GM12878 (cell line): Measurements from ENCODE around the gene BCORL1. TPM values are rescaled to one million over a fixed set of nuclear protein-coding genes. Genes with fewer than 3 reads are reported as not detected.

Experiments used
- ATAC-seq: fragments of 200-7000 bp; cut with Tn5 transposase; 3 replicates; pipeline ENCODE4 v1.9.1; 2020; ENCODE audit warnings: mild to moderate bottlenecking, moderate library complexity
- BruUV-seq: library from RNA; stranded (reverse); fragments of 400-500 nt; replicated peaks from 2 replicates; lab custom pipeline; 2021; lab: Mats Ljungman, UMichigan
- CTCF ChIA-PET: fragments of 300-600 bp; sonication (Branson Sonifier 250); formaldehyde crosslinking; extraction: SDS; loops from one replicate; lab custom pipeline; 2021; ENCODE audit warnings: inconsistent platforms; lab: Yijun Ruan, JAX
- POLR2A ChIA-PET: fragments of 350-600 bp; formaldehyde crosslinking; extraction: SDS; loops from one replicate; lab custom pipeline; 2021; ENCODE audit warnings: inconsistent platforms; lab: Charles Lee
- RAD21 ChIA-PET: fragments of 300-600 bp; sonication (Branson Sonifier 250); formaldehyde crosslinking; loops from one replicate; lab custom pipeline; 2023; ENCODE audit warnings: antibody characterized with exemption; ENCODE audit not compliant: unreplicated experiment; lab: Charles Lee
- SMC1A ChIA-PET: fragments of 300-600 bp; sonication (Branson Sonifier 250); formaldehyde crosslinking; loops from one replicate; lab custom pipeline; 2023; ENCODE audit not compliant: unreplicated experiment, uncharacterized antibody; lab: Charles Lee
- DNase-seq: peaks from one replicate; pipeline ENCODE4 v3.0.0-alpha.2; 2011; ENCODE audit warnings: low read depth, low spot score
- FAIRE-seq: peaks from 3 replicates; lab custom pipeline; 2011; peaks lifted over from hg19 to GRCh38; lab: Jason Lieb, UNC
- H2AFZ ChIP-seq: 2 replicates; pipeline ENCODE4 v1.6.0; 2011; ENCODE audit warnings: low read depth, low read length, control low read depth; ENCODE audit not compliant: control insufficient read depth
- H3K27ac ChIP-seq: 2 replicates; pipeline ENCODE4 v1.5.1; 2011; ENCODE audit warnings: control low read depth; ENCODE audit not compliant: control insufficient read depth, insufficient read depth
- H3K27me3 ChIP-seq, 2 experiments: replicated peaks in 1 of 2; 2 replicates each; pipeline versions ENCODE4 v1.6.0 to v1.6.1; 2011; ENCODE audit warnings: low read length in 1 of 2; ENCODE audit not compliant: control insufficient read depth in 2 of 2, insufficient read depth in 2 of 2
- H3K36me3 ChIP-seq, 2 experiments: 2 replicates each; pipeline ENCODE4 v1.5.1; 2011; ENCODE audit warnings: low read length in 1 of 2; ENCODE audit not compliant: control insufficient read depth in 2 of 2, insufficient read depth in 2 of 2
- H3K4me1 ChIP-seq: 2 replicates; pipeline ENCODE4 v1.6.1; 2011; ENCODE audit warnings: mild to moderate bottlenecking, low read length, moderate library complexity, mixed read lengths; ENCODE audit not compliant: control insufficient read depth, insufficient read depth
- H3K4me2 ChIP-seq: 2 replicates; pipeline ENCODE4 v1.6.0; 2011; ENCODE audit warnings: control low read depth; ENCODE audit not compliant: control insufficient read depth, insufficient read depth
- H3K4me3 ChIP-seq: fragments of 200-600 bp; sonication (generic); 2 replicates; pipeline ENCODE4 v1.5.1; 2016
- H3K79me2 ChIP-seq: 2 replicates; pipeline ENCODE4 v1.6.0; 2011; ENCODE audit warnings: low read length; ENCODE audit not compliant: control insufficient read depth, insufficient read depth
- H3K9ac ChIP-seq: 2 replicates; pipeline ENCODE4 v1.8.0; 2011; ENCODE audit warnings: low read length, control low read depth, mixed read lengths; ENCODE audit not compliant: control insufficient read depth, insufficient read depth
- H3K9me3 ChIP-seq: replicated peaks from 3 replicates; pipeline ENCODE4 v1.5.1; 2011; ENCODE audit warnings: mild to moderate bottlenecking, low read length; ENCODE audit not compliant: control insufficient read depth, insufficient read depth
- H4K20me1 ChIP-seq: 2 replicates; pipeline ENCODE4 v1.6.0; 2011; ENCODE audit not compliant: control insufficient read depth, insufficient read depth
- BMI1 ChIP-seq: fragments of 450-650 bp; IDR thresholded peaks from 2 replicates; pipeline ENCODE4 v1.6.1; 2016; ENCODE audit warnings: mild to moderate bottlenecking, moderate library complexity, borderline replicate concordance
- CHD1 ChIP-seq: IDR thresholded peaks from 2 replicates; pipeline ENCODE4 v1.6.1; 2012; ENCODE audit warnings: low read depth, low read length, improper control_type of control experiment
- E2F8 ChIP-seq: fragments of 450-650 bp; IDR thresholded peaks from 2 replicates; pipeline ENCODE4 v1.6.1; 2018; ENCODE audit warnings: mild to moderate bottlenecking, low read depth, moderate library complexity; ENCODE audit not compliant: partially characterized antibody
- EGR1 ChIP-seq, 2 experiments: IDR thresholded peaks; 1 replicate in 1 of 2; 2 replicates in 1 of 2; pipeline ENCODE4 v1.6.1; 2011 to 2012; ENCODE audit warnings: low read depth in 2 of 2, low read length in 2 of 2, borderline replicate concordance in 1 of 2, mild to moderate bottlenecking in 1 of 2, moderate library complexity in 1 of 2
- GATAD2B ChIP-seq: fragments of 450-650 bp; conservative IDR thresholded peaks from 2 replicates; pipeline ENCODE4 v1.6.1; 2017; ENCODE audit warnings: low read depth, mild to moderate bottlenecking, moderate library complexity
- KLF5 ChIP-seq: fragments of 450-650 bp; IDR thresholded peaks from 2 replicates; pipeline ENCODE4 v1.6.1; 2014; ENCODE audit warnings: mild to moderate bottlenecking; ENCODE audit not compliant: partially characterized antibody
- MTA3 ChIP-seq: IDR thresholded peaks from 2 replicates; pipeline ENCODE4 v1.6.1; 2012; ENCODE audit warnings: low read length, inconsistent platforms, borderline replicate concordance
- NFIC ChIP-seq: IDR thresholded peaks from 2 replicates; pipeline ENCODE4 v1.6.1; 2012; ENCODE audit warnings: low read depth, mild to moderate bottlenecking, inconsistent platforms, low read length, moderate library complexity
- NFXL1 ChIP-seq: fragments of 450-650 bp; IDR thresholded peaks from 2 replicates; pipeline ENCODE4 v1.6.1; 2017; ENCODE audit warnings: antibody characterized with exemption, mild to moderate bottlenecking, borderline replicate concordance
- PKNOX1 ChIP-seq: fragments of 450-650 bp; IDR thresholded peaks from 2 replicates; pipeline ENCODE4 v1.6.1; 2016; ENCODE audit warnings: mild to moderate bottlenecking
- POLR2AphosphoS5 ChIP-seq: IDR thresholded peaks from 2 replicates; pipeline ENCODE4 v1.6.1; 2011; ENCODE audit warnings: mild to moderate bottlenecking, low read length, inconsistent platforms
- SMC3 ChIP-seq: IDR thresholded peaks from 2 replicates; pipeline ENCODE4 v1.6.1; 2011; ENCODE audit warnings: low read length, improper control_type of control experiment, borderline replicate concordance
- TAF1 ChIP-seq: IDR thresholded peaks from 2 replicates; pipeline ENCODE4 v1.6.1; 2011; ENCODE audit warnings: mild to moderate bottlenecking, low read depth, low read length, borderline replicate concordance
- WRNIP1 ChIP-seq: IDR thresholded peaks from 2 replicates; pipeline ENCODE4 v1.6.1; 2011; ENCODE audit warnings: low read depth, low read length, improper control_type of control experiment, borderline replicate concordance
- YY1 ChIP-seq: IDR thresholded peaks from 2 replicates; pipeline ENCODE4 v1.6.1; 2011; ENCODE audit warnings: low read depth, mild to moderate bottlenecking, low read length
- ZNF384 ChIP-seq: IDR thresholded peaks from 2 replicates; pipeline ENCODE4 v1.6.1; 2012; ENCODE audit warnings: low read depth, mild to moderate bottlenecking, low read length, improper control_type of control experiment, borderline replicate concordance
- ZSCAN29 ChIP-seq: fragments of 450-650 bp; IDR thresholded peaks from 2 replicates; pipeline ENCODE4 v1.6.1; 2017; ENCODE audit warnings: mild to moderate bottlenecking, moderate library complexity
- WGBS: methylation state at CpG from one replicate; pipeline ENCODE4 v1.1.6; 2016; ENCODE audit warnings: low lambda C conversion rate; ENCODE audit not compliant: insufficient replicate concordance, insufficient coverage; ENCODE audit errors: missing lambda C conversion rate; 5-methylcytosine and 5-hydroxymethylcytosine counted together
- in situ Hi-C: fragments of 300-500 bp; cut with MboI; formaldehyde crosslinking; loops from 9 replicates; pipeline ENCODE4 v1.14.3; 2018; ENCODE audit warnings: mixed read lengths
- intact Hi-C: fragments of 100-400 bp; cut with micrococcal nuclease; formaldehyde crosslinking; loops from one replicate; pipeline ENCODE4 v1.14.2; 2022; ENCODE audit not compliant: unreplicated experiment
- polyA plus RNA-seq, 11 experiments: library from polyadenylated mRNA; depleted of rRNA in 4 of 11; unstranded in 6 of 11; stranded (reverse) in 5 of 11; fragments of >200 nt; fragmentation: Nextera tagmentation in 4 of 11; fragmentation: Illumina TruSeq in 1 of 11; extraction: Ambion mirVana in 4 of 11; extraction: Trizol in 1 of 11; gene quantifications; 1 replicate in 1 of 11; 2 replicates in 10 of 11; pipeline versions ENCODE4 v1.2.1 to v1.2.3, GENCODE V29; 2011 to 2016; ENCODE audit warnings: inconsistent platforms in 2 of 11, missing spikeins in 2 of 11, low read depth in 1 of 11
- total RNA-seq, 4 experiments: library from RNA; depleted of rRNA in 3 of 4; stranded (reverse); fragments of >200 nt in 3 of 4; fragmentation: Illumina TruSeq in 1 of 4; extraction: Trizol in 1 of 4; gene quantifications; 2 replicates each; pipeline versions ENCODE4 v1.2.1 to v1.2.3, GENCODE V29; 2013 to 2021
- TF ChIP-seq, protein P1 (sequence below): IDR thresholded peaks from 2 replicates; pipeline ENCODE4 v1.6.1; 2011; ENCODE audit warnings: low read depth, low read length, improper control_type of control experiment, borderline replicate concordance
- TF ChIP-seq, protein P2 (sequence below): IDR thresholded peaks from 2 replicates; pipeline ENCODE4 v1.6.1; 2011; ENCODE audit warnings: borderline replicate concordance, low read depth, mild to moderate bottlenecking, moderate library complexity, low read length; ENCODE audit not compliant: insufficient read depth, poor library complexity, severe bottlenecking

The BCORL1 gene
- total and polyA plus RNA-seq, 10 of the 15 experiments (the other 5 are each of a cell fraction or from before 2014, with no cell fraction given): 0.16 to 7.2 (median 0.94) TPM

DNA sequence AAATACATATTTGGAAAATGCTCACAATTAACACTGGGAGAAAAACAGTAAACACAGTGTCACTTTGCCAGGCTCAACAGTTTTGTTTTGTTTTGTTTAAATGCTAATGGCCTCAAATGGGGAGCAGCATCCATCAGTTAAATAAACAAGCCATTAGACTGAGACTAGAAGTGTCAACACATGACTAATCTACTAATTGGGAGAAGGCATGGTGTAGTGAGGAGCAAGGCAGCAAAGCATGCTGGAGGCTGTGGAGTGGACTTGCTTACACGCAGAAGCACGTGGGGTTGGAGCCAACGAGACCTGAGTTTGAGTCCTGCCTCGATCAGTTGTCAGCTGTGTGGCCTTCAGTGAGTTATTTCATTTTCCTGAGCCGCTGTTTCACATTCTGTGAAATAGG lies 47.5 kb upstream of the BCORL1 start:
- BruUV-seq: no TSS peak
- 31% methylated on average over 5 of the region's 5 CpGs for WGBS
- RAD21 ChIA-PET: no interaction called here
- FAIRE-seq: no peak
- Histone ChIP-seq H3K4me3 (no peak overlapping the region), H3K9ac (no peak overlapping the region), H4K20me1 (no peaks in the 10 kb centered on the region), H2AFZ (no peak overlapping the region), H3K27me3 (no peaks in the 10 kb centered on the region), H3K4me2 (no peak overlapping the region), H3K79me2 (no peaks in the 10 kb centered on the region), H3K9me3 (no peaks in the 10 kb centered on the region; the same call in 2 of the 3 replicates), H3K27ac (no peak overlapping the region), H3K4me1 (no peaks in the 10 kb centered on the region), H3K36me3 (no peaks in the 10 kb centered on the region)
- SMC1A ChIA-PET: no interaction called here
- CTCF ChIA-PET: no interaction called here
- no peak for DNase-seq
- intact Hi-C loops: loop anchor here (10.0 kb wide), 1 partner anchor 240 kb away; the partner anchor contains the start of gene RAB33A
- in situ Hi-C loops: no loop called here
- no peak for ATAC-seq
- TF ChIP-seq, protein P1, sequence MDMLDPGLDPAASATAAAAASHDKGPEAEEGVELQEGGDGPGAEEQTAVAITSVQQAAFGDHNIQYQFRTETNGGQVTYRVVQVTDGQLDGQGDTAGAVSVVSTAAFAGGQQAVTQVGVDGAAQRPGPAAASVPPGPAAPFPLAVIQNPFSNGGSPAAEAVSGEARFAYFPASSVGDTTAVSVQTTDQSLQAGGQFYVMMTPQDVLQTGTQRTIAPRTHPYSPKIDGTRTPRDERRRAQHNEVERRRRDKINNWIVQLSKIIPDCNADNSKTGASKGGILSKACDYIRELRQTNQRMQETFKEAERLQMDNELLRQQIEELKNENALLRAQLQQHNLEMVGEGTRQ: no peak
- no peak for TF ChIP-seq NFIC
- TF ChIP-seq E2F8: no peak
- no peak for TF ChIP-seq WRNIP1
- no peak for TF ChIP-seq ZNF384
- no peak for TF ChIP-seq GATAD2B
- no peak for TF ChIP-seq CHD1
- no peak for TF ChIP-seq KLF5
- no peak for TF ChIP-seq POLR2AphosphoS5
- no peak for TF ChIP-seq NFXL1
- TF ChIP-seq TAF1: no peak
- no peak for TF ChIP-seq YY1
- no peak for TF ChIP-seq SMC3
- TF ChIP-seq BMI1: no peak
- TF ChIP-seq, protein P2, sequence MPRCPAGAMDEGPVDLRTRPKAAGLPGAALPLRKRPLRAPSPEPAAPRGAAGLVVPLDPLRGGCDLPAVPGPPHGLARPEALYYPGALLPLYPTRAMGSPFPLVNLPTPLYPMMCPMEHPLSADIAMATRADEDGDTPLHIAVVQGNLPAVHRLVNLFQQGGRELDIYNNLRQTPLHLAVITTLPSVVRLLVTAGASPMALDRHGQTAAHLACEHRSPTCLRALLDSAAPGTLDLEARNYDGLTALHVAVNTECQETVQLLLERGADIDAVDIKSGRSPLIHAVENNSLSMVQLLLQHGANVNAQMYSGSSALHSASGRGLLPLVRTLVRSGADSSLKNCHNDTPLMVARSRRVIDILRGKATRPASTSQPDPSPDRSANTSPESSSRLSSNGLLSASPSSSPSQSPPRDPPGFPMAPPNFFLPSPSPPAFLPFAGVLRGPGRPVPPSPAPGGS: no peak
- no peak for TF ChIP-seq EGR1 (IDR thresholded peaks at IDR 0.05; ENCODE audit: borderline replicate concordance in 1 of 2, low read depth in 2 of 2, low read length in 2 of 2)
- TF ChIP-seq MTA3: no peak
- TF ChIP-seq ZSCAN29: no peak
- no peak for TF ChIP-seq PKNOX1
- POLR2A ChIA-PET: no interaction called here
